OCI-LY3 (cell line): ENCODE measurements around the gene LDLRAD4.

Experiments
- H2AFZ ChIP-seq: fragments of 200-600, 300-600 bp; shearing (Covaris generic); 2 replicates; pipeline ENCODE4 v1.6.0; 2014; ENCODE audit warnings: antibody characterized with exemption, low read depth, low read length
- H3K27ac ChIP-seq: fragments of 200-600, 300-600 bp; sonication (generic); 2 replicates; pipeline ENCODE4 v1.5.1; 2014; ENCODE audit warnings: mild to moderate bottlenecking, low read length, moderate library complexity, mixed read lengths
- H3K27me3 ChIP-seq: fragments of 200-600, 300-600 bp; sonication (generic); 2 replicates; pipeline ENCODE4 v1.6.1; 2014; ENCODE audit warnings: low read depth, low read length, mixed read lengths
- H3K36me3 ChIP-seq: fragments of 200-600, 300-600 bp; sonication (generic); replicated peaks from 2 replicates; pipeline ENCODE3; 2014; ENCODE audit warnings: low read depth, low read length, mixed read lengths
- H3K4me1 ChIP-seq: fragments of 300-600, 200-600 bp; sonication (generic); 2 replicates; pipeline ENCODE4 v1.6.1; 2014; ENCODE audit warnings: low read length, mixed read lengths
- H3K4me2 ChIP-seq: fragments of 200-600, 300-600 bp; sonication (generic); 2 replicates; pipeline ENCODE4 v1.6.1; 2014; ENCODE audit warnings: low read length, mixed read lengths
- H3K4me3 ChIP-seq: fragments of 300-600, 200-600 bp; sonication (generic); 2 replicates; pipeline ENCODE4 v1.5.1; 2014; ENCODE audit warnings: antibody characterized with exemption, mild to moderate bottlenecking, low read length, moderate library complexity
- H3K79me2 ChIP-seq: fragments of 300-600, 200-600 bp; shearing (Covaris generic); 2 replicates; pipeline ENCODE4 v1.6.1; 2014; ENCODE audit warnings: mild to moderate bottlenecking, low read length, mixed read lengths
- H3K9ac ChIP-seq: fragments of 300-600, 200-600 bp; shearing (Covaris generic); 2 replicates; pipeline ENCODE4 v1.6.0; 2014; ENCODE audit warnings: mild to moderate bottlenecking, low read length, moderate library complexity
- H3K9me3 ChIP-seq: fragments of 200-600, 300-600 bp; shearing (Covaris generic); 2 replicates; pipeline ENCODE4 v1.6.1; 2014; ENCODE audit warnings: low read length, mixed read lengths; ENCODE audit not compliant: insufficient read depth
- H4K20me1 ChIP-seq: fragments of 200-600, 300-600 bp; sonication (generic); 2 replicates; pipeline ENCODE4 v1.6.1; 2016; ENCODE audit warnings: low read length, mixed read lengths; ENCODE audit not compliant: insufficient read depth
- CTCF ChIP-seq: fragments of 200-600, 300-600 bp; sonication (generic); IDR thresholded peaks from 2 replicates; pipeline ENCODE4 v1.5.1; 2014; ENCODE audit warnings: antibody characterized with exemption, low read length, low read depth
- EZH2phosphoT487 ChIP-seq: fragments of 200-600 bp; shearing (Covaris generic); IDR thresholded peaks from 2 replicates; pipeline ENCODE4 v1.6.1; 2018; ENCODE audit warnings: antibody characterized with exemption, mixed run types, low read depth

The LDLRAD4 gene

GRCh38 chr18:13581496-13582177 lies 363.1 kb downstream of the LDLRAD4 start:
- no peaks in the 10 kb centered on the region for H3K36me3 ChIP-seq
- no peak for TF ChIP-seq EZH2phosphoT487
- no peak for TF ChIP-seq CTCF
- H3K4me3 ChIP-seq, result no peak overlapping the region
- no peaks in the 10 kb centered on the region for H3K9me3 ChIP-seq
- H3K27me3 ChIP-seq, result no peaks in the 10 kb centered on the region
- H3K79me2 ChIP-seq, result no peaks in the 10 kb centered on the region
- no peak overlapping the region for H2AFZ ChIP-seq
- H4K20me1 ChIP-seq, result no peaks in the 10 kb centered on the region
- no peak overlapping the region for H3K4me2 ChIP-seq
- no peak overlapping the region for H3K27ac ChIP-seq
- no peak overlapping the region for H3K9ac ChIP-seq
- H3K4me1 ChIP-seq, result peaks cover 86% of the 10 kb centered on the region

GRCh38 chr18:13582178-13582670 lies 363.7 kb downstream of the LDLRAD4 start:
- Histone ChIP-seq H4K20me1 (no peaks in the 10 kb centered on the region), H3K4me1 (peaks cover 86% of the 10 kb centered on the region), H3K27ac (no peak overlapping the region), H2AFZ (no peak overlapping the region), H3K9ac (no peak overlapping the region), H3K4me2 (no peak overlapping the region), H3K36me3 (no peaks in the 10 kb centered on the region), H3K79me2 (no peaks in the 10 kb centered on the region), H3K27me3 (no peaks in the 10 kb centered on the region), H3K9me3 (no peaks in the 10 kb centered on the region), H3K4me3 (no peak overlapping the region)
- TF ChIP-seq EZH2phosphoT487 (no peak), CTCF (no peak)

GRCh38 chr18:13583576-13584550 lies 365.3 kb downstream of the LDLRAD4 start:
- Histone ChIP-seq H3K27me3 (no peaks in the 10 kb centered on the region), H3K27ac (peak overlapping the region; percentile 97), H3K4me2 (peak overlapping the region; percentile 74; the same call in 1 of the 2 replicates), H3K79me2 (no peaks in the 10 kb centered on the region), H3K4me3 (no peak overlapping the region; the same call in 1 of the 2 replicates), H3K9ac (peak overlapping the region; percentile 89), H4K20me1 (no peaks in the 10 kb centered on the region), H3K36me3 (no peaks in the 10 kb centered on the region), H3K9me3 (no peaks in the 10 kb centered on the region), H2AFZ (0 out of 2 replicates have a peak overlapping the region, but pooled peaks have one; percentile 27), H3K4me1 (peaks cover 89% of the 10 kb centered on the region)
- no peak for TF ChIP-seq EZH2phosphoT487

- Histone ChIP-seq H2AFZ (peak overlapping the region; percentile 27; the same call in 1 of the 2 replicates), H3K9ac (peak overlapping the region; percentile 89), H3K4me1 (peaks cover 85% of the 10 kb centered on the region), H3K36me3 (no peaks in the 10 kb centered on the region), H4K20me1 (no peaks in the 10 kb centered on the region), H3K4me2 (peak overlapping the region; percentile 74), H3K27me3 (no peaks in the 10 kb centered on the region), H3K27ac (peak overlapping the region; percentile 97), H3K79me2 (no peaks in the 10 kb centered on the region), H3K4me3 (peak overlapping the region; percentile 30), H3K9me3 (no peaks in the 10 kb centered on the region)
- TF ChIP-seq EZH2phosphoT487 (no peak), CTCF (no peak)
These were observed 366.3 kb downstream of the LDLRAD4 start for GRCh38 chr18:13584825-13585224.
